CD8-positive, alpha-beta memory T cell (primary cell): ENCODE data around the gene PSMA8. TPM values are rescaled to one million over a fixed set of nuclear protein-coding genes. Genes with fewer than 3 reads are reported as not detected.

Experiments used
- CTCF ChIA-PET: fragments of 350-600 bp; sonication (Branson Sonifier 250); formaldehyde crosslinking; loops from one replicate; lab custom pipeline; 2021; ENCODE audit warnings: antibody characterized with exemption; lab: Charles Lee
- POLR2A ChIA-PET: fragments of 350-600 bp; sonication (Branson Sonifier 250); formaldehyde crosslinking; loops from one replicate; lab custom pipeline; 2021; ENCODE audit warnings: antibody characterized with exemption; lab: Charles Lee
- DNase-seq, 5 donors: peaks; one replicate each; pipeline versions ENCODE4 v3.0.0 to v3.0.0-alpha.2; 2020 to 2022; ENCODE audit warnings: mixed read lengths in 1 of 5
- H3K27ac ChIP-seq: one replicate; pipeline ENCODE4 v1.7.0; 2013; ENCODE audit warnings: low read depth, mild to moderate bottlenecking, low read length, moderate library complexity
- H3K27me3 ChIP-seq: 2 replicates; pipeline ENCODE4 v1.7.0; 2013; ENCODE audit warnings: low read length, mild to moderate bottlenecking; ENCODE audit not compliant: insufficient read depth, poor library complexity, severe bottlenecking
- H3K36me3 ChIP-seq: 2 replicates; pipeline ENCODE4 v1.7.0; 2013; ENCODE audit warnings: mild to moderate bottlenecking, low read length, moderate library complexity; ENCODE audit not compliant: insufficient read depth
- H3K4me1 ChIP-seq: 2 replicates; pipeline ENCODE4 v1.7.0; 2013; ENCODE audit warnings: mild to moderate bottlenecking, low read length, moderate library complexity; ENCODE audit not compliant: insufficient read depth
- H3K4me3 ChIP-seq: 2 replicates; pipeline ENCODE4 v1.7.0; 2013; ENCODE audit warnings: mild to moderate bottlenecking, low read length
- H3K9me3 ChIP-seq: 2 replicates; pipeline ENCODE4 v1.7.0; 2013; ENCODE audit warnings: mild to moderate bottlenecking, low read length
- H3K27ac Mint-ChIP-seq, 8 donors: one replicate each; pipeline ENCODE4 v1.8.0; 2020 to 2021; ENCODE audit warnings: mixed read lengths in 8 of 8, mild to moderate bottlenecking in 6 of 8, inconsistent platforms in 3 of 8, moderate library complexity in 3 of 8
- H3K27me3 Mint-ChIP-seq, 2 donors: one replicate each; pipeline ENCODE4 v1.8.0; 2020 to 2021; ENCODE audit warnings: mixed read lengths in 2 of 2, mild to moderate bottlenecking in 1 of 2, moderate library complexity in 1 of 2
- H3K36me3 Mint-ChIP-seq, 3 donors: one replicate each; pipeline ENCODE4 v1.8.0; 2020 to 2021; ENCODE audit warnings: mixed read lengths in 3 of 3, inconsistent platforms in 1 of 3, mild to moderate bottlenecking in 1 of 3
- H3K4me1 Mint-ChIP-seq, 3 donors: one replicate each; pipeline ENCODE4 v1.8.0; 2020 to 2021; ENCODE audit warnings: mixed read lengths in 3 of 3, inconsistent platforms in 1 of 3, mild to moderate bottlenecking in 1 of 3
- H3K4me3 Mint-ChIP-seq, 7 donors: one replicate each; pipeline ENCODE4 v1.8.0; 2020 to 2021; ENCODE audit warnings: mixed read lengths in 7 of 7, mild to moderate bottlenecking in 6 of 7, moderate library complexity in 4 of 7, inconsistent platforms in 2 of 7
- H3K9me3 Mint-ChIP-seq, 5 donors: one replicate each; pipeline ENCODE4 v1.8.0; 2020 to 2022; ENCODE audit warnings: mixed read lengths in 5 of 5, mild to moderate bottlenecking in 3 of 5, moderate library complexity in 2 of 5, inconsistent platforms in 1 of 5
- polyA plus RNA-seq: library from polyadenylated mRNA; unstranded; fragments of 300-500 nt; fragmentation: Illumina TruSeq; gene quantifications from one replicate; pipeline ENCODE4 v1.2.3, GENCODE V29; 2021
- total RNA-seq, 2 experiments: library from RNA; stranded (reverse); gene quantifications; one replicate each; pipeline ENCODE4 v1.2.3, GENCODE V29; 2021

The PSMA8 gene
- 1 to 10 TPM; 1.4 to 1.7 TPM for total RNA-seq
- polyA plus RNA-seq = 2.1 TPM

GRCh38 chr18:26133652-26134051 lies at the start of gene PSMA8:
Gene PSMA8, plus strand, starts transcription at chr18:26133869. Its CDS starts 97 bp downstream, at chr18:26133966.
- POLR2A ChIA-PET = interaction anchor here (0.6 to 1.0 kb wide), 2 partner anchors 93 to 241 kb away, joined by 3 read pairs; no protein-coding TSS in a partner anchor
- Histone ChIP-seq H3K27me3 (no peaks in the 10 kb centered on the region), H3K36me3 (no peaks in the 10 kb centered on the region), H3K27ac (peak within 1 kb of the TSS; percentile 30), H3K4me1 (no peaks in the 10 kb centered on the region), H3K4me3 (peak within 1 kb of the TSS; percentile 15), H3K9me3 (no peaks in the 10 kb centered on the region)
- H3K36me3 Mint-ChIP-seq = no peaks in the 10 kb centered on the region
- H3K27ac Mint-ChIP-seq = peak within 1 kb of the TSS; percentile 22 to 96 (median 90)
- H3K4me1 Mint-ChIP-seq = peaks cover 0 to 5% (median 2%) of the 10 kb centered on the region in 3 donors
- H3K9me3 Mint-ChIP-seq = no peaks in the 10 kb centered on the region
- H3K27me3 Mint-ChIP-seq = no peaks in the 10 kb centered on the region
- peak within 1 kb of the TSS; percentile 68 to 85 (median 84) for H3K4me3 Mint-ChIP-seq
- CTCF ChIA-PET = no interaction called here
- DNase-seq = peak; percentile 32 to 79 (median 60)

- CTCF ChIA-PET = no interaction called here
- Mint-ChIP-seq H3K9me3 (no peaks in the 10 kb centered on the region), H3K27me3 (no peaks in the 10 kb centered on the region), H3K4me3 (no peak overlapping the region), H3K36me3 (peaks cover 0 to 66% (median 14%) of the 10 kb centered on the region in 3 donors), H3K4me1 (peaks cover 56 to 77% (median 77%) of the 10 kb centered on the region in 3 donors), H3K27ac (no peak overlapping the region)
- Histone ChIP-seq H3K36me3 (peaks cover 4% of the 10 kb centered on the region), H3K4me3 (no peak overlapping the region), H3K27ac (no peak overlapping the region), H3K27me3 (no peaks in the 10 kb centered on the region), H3K4me1 (peaks cover 19% of the 10 kb centered on the region), H3K9me3 (no peaks in the 10 kb centered on the region)
- POLR2A ChIA-PET = no interaction called here
- no peak for DNase-seq
Observed at GRCh38 chr18:26085056-26085455, 48.6 kb upstream of the PSMA8 start.

DNA sequence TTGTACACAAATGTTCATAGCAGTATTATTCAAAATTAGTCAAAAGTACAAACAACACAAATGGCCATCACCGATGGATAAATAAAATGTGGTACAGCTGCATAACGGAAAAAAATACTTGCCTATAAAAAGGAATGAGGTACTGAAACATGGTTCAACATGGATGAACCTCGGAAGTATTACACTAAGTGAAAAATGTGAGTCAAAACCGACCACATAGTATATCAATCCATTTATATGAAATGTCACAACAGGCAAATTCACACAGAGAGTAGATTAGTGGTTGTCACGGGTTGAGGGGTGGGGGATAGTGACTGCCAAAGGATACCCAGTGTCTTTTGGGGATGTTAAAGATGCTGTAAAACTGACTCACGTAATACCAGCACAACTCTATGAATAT lies 46.7 kb upstream of the PSMA8 start:
- peak overlapping the region in 2 of 8 donors; percentile 16 to 96 for H3K27ac Mint-ChIP-seq
- CTCF ChIA-PET = no interaction called here
- POLR2A ChIA-PET = no interaction called here
- Histone ChIP-seq H3K4me3 (no peak overlapping the region), H3K27me3 (no peaks in the 10 kb centered on the region), H3K27ac (no peak overlapping the region), H3K36me3 (peaks cover 4% of the 10 kb centered on the region), H3K9me3 (no peaks in the 10 kb centered on the region), H3K4me1 (peaks cover 23% of the 10 kb centered on the region)
- peak overlapping the region in 1 of 7 donors; percentile 35 for H3K4me3 Mint-ChIP-seq
- peaks cover 55 to 76% (median 75%) of the 10 kb centered on the region in 3 donors for H3K4me1 Mint-ChIP-seq
- H3K9me3 Mint-ChIP-seq = no peaks in the 10 kb centered on the region
- peaks cover 0 to 61% (median 14%) of the 10 kb centered on the region in 3 donors for H3K36me3 Mint-ChIP-seq
- DNase-seq = no peak
- no peaks in the 10 kb centered on the region for H3K27me3 Mint-ChIP-seq

DNA sequence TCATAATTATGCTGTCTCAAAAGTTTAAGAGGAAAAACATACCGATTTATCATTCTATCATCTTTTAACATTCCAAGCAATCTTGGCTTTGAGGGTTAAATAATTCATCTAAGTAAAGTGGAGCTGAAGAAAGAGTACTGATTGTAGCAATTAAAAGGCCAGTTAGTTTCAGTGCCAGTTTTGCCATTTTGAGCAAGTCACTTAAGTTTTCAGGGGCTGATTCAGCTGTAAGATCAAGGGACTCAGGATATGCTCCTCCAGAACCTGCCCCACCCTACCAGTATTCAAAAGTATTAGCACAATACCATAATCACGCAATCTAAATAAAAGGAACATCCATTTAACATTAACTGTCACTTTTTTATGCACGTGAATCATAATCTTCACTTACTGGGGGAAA lies 45.2 kb upstream of the PSMA8 start:
- peaks cover 51 to 69% (median 67%) of the 10 kb centered on the region in 3 donors for H3K4me1 Mint-ChIP-seq
- Histone ChIP-seq H3K27ac (peak overlapping the region; percentile 94), H3K36me3 (peaks cover 4% of the 10 kb centered on the region), H3K4me3 (peak overlapping the region; percentile 75), H3K9me3 (no peaks in the 10 kb centered on the region), H3K27me3 (no peaks in the 10 kb centered on the region), H3K4me1 (peaks cover 23% of the 10 kb centered on the region)
- ChIA-PET CTCF (no interaction called here), POLR2A (no interaction called here)
- peak overlapping the region; percentile 90 to 99 (median 96) for H3K4me3 Mint-ChIP-seq
- H3K27ac Mint-ChIP-seq = peak overlapping the region in 7 of 8 donors; percentile 40 to 100 (median 96)
- H3K36me3 Mint-ChIP-seq = peaks cover 0 to 48% (median 9%) of the 10 kb centered on the region in 3 donors
- no peak for DNase-seq
- no peaks in the 10 kb centered on the region for H3K9me3 Mint-ChIP-seq
- no peaks in the 10 kb centered on the region for H3K27me3 Mint-ChIP-seq

DNA sequence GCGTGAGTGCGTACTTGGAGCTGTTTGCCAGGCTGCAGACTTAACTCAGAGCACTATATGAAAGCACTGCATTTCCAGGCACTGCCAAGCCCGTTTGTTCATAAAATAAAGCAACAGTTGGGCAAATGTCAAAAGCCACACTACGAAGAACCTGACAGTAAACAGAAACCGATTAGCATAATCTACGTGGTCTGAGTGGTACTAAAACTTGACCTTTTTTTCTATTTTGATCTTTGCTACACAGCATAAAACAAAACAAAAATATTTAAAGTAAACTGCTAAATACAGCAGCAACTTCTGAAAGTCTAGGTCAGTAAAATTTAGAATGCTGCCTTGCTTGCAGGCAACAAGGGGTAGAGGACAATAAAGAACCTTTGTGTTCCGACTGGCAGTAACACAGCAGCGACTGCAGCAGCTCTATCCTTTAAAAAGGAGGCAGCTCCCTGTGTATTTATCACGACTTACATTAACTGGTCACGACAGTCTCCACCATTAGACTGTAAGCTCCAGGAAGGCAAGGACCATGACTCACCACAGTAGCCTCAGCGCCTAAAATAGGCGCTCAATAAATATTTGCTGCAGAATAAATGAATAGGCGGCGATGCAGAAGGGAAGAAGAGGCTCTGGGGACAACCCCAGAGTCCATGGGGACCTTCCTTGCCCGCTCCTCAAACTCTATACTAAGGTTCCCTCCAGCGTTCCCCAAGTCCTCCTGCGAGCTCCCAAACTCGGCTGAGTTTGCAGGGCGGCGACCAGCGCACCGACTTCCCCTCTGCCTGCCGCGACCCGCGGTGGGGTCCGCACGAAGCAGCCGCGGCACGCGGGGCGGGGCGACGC lies 44.2 kb upstream of the PSMA8 start:
- Mint-ChIP-seq H3K4me3 (peak overlapping the region; percentile 90 to 99 (median 96)), H3K36me3 (peaks cover 0 to 38% (median 3%) of the 10 kb centered on the region in 3 donors), H3K9me3 (no peaks in the 10 kb centered on the region), H3K4me1 (peaks cover 44 to 59% (median 57%) of the 10 kb centered on the region in 3 donors), H3K27me3 (no peaks in the 10 kb centered on the region), H3K27ac (peak overlapping the region; percentile 92 to 100 (median 96))
- Histone ChIP-seq H3K27me3 (no peaks in the 10 kb centered on the region), H3K36me3 (peaks cover 4% of the 10 kb centered on the region), H3K9me3 (no peaks in the 10 kb centered on the region), H3K4me3 (peak overlapping the region; percentile 75), H3K4me1 (peaks cover 23% of the 10 kb centered on the region), H3K27ac (peak overlapping the region; percentile 94)
- POLR2A ChIA-PET = interaction anchor here (0.9 kb wide), 1 partner anchor 34 kb away, joined by 5 read pairs; no protein-coding TSS in a partner anchor
- peak in 2 of 5 donors; percentile 5 to 6 for DNase-seq
- CTCF ChIA-PET = no interaction called here

DNA sequence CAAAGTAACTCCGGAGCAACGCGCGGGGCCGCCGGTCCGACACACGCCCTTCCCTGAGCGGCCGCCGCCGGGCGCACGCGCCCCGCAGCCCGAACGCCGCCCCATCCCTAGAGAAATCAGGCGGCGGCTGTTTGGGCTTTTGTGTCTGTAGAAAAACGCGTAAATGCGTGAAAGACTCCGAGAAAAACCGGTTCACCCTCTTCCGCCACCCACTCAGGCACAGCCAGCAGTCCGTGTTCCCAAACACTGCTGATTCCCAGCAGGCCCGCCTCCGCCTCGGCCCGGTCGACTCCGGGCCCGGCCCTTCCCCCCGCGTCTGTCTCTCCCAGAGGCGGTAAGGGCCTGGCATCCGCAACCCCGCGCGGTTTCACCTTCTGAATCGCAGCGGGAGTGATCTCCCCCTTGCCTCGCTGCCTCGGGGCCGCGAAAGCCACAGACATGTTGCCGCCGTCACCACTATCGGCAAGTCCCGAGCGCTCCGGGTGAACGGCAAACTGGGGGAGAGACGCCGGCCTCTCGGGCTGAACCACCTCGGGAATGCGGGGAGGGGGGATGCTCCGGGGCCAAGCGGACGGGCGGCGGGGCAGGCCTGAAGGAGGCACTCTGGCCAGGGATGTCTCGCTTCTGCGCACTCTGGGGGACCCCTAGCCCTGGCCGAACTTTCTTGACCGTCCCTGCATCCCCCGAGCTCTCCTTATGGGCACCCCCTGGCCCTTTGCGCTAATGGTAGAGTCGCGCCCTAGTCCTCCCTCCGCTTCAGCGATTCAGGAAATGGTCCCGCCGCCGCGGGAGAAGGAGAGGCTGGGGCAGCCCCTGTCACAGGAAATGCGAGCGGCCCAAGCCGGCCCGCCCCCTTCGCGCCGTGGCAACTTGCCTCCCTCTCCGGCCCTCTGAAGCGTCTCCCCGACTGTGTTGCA lies 43.3 kb upstream of the PSMA8 start, which contains the start of gene SS18:
Gene SS18 (minus strand): TSS at position 484 of the 917 bp plus-strand sequence. CDS start 44 bp downstream, at position 440.
- CTCF ChIA-PET = interaction anchor here (1.2 kb wide), 1 partner anchor 32 kb away, joined by 3 read pairs; no protein-coding TSS in a partner anchor
- peaks cover 4% of the 10 kb centered on the region for H3K36me3 ChIP-seq
- H3K9me3 ChIP-seq = no peaks in the 10 kb centered on the region
- peaks cover 23% of the 10 kb centered on the region for H3K4me1 ChIP-seq
- Mint-ChIP-seq H3K4me1 (peaks cover 38 to 50% (median 49%) of the 10 kb centered on the region in 3 donors), H3K9me3 (no peaks in the 10 kb centered on the region), H3K4me3 (peak within 1 kb of the TSS; percentile 90 to 99 (median 96)), H3K36me3 (peaks cover 0 to 29% (median 1%) of the 10 kb centered on the region in 3 donors), H3K27ac (peak within 1 kb of the TSS; percentile 93 to 100 (median 98)), H3K27me3 (no peaks in the 10 kb centered on the region)
- peak within 1 kb of the TSS; percentile 94 for H3K27ac ChIP-seq
- POLR2A ChIA-PET = interaction anchor here (0.9 to 1.6 kb wide), 2 partner anchors 35 to 136 kb away, joined by 5 to 7 read pairs; partner anchors contain the start of gene TAF4B
- peak; percentile 87 to 92 (median 90) for DNase-seq
- H3K27me3 ChIP-seq = no peaks in the 10 kb centered on the region
- peak within 1 kb of the TSS; percentile 75 for H3K4me3 ChIP-seq

GRCh38 chr18:26091047-26091630 lies 42.5 kb upstream of the PSMA8 start:
- POLR2A ChIA-PET = interaction anchor here (1.6 kb wide), 1 partner anchor 135 kb away, joined by 7 read pairs; the partner anchor contains the start of gene TAF4B

More at GRCh38 chr18:26091047-26091630, 42.5 kb upstream of the PSMA8 start:
- peak overlapping the region; percentile 93 to 100 (median 98) for H3K27ac Mint-ChIP-seq
- peaks cover 0 to 24% (median 0%) of the 10 kb centered on the region in 3 donors for H3K36me3 Mint-ChIP-seq
- Histone ChIP-seq H3K27ac (peak overlapping the region; percentile 94), H3K4me1 (peaks cover 23% of the 10 kb centered on the region), H3K36me3 (peaks cover 4% of the 10 kb centered on the region), H3K4me3 (peak overlapping the region; percentile 75), H3K9me3 (no peaks in the 10 kb centered on the region), H3K27me3 (no peaks in the 10 kb centered on the region)
- H3K4me3 Mint-ChIP-seq = peak overlapping the region; percentile 90 to 99 (median 96)
- CTCF ChIA-PET = interaction anchor here (1.2 kb wide), 1 partner anchor 32 kb away, joined by 3 read pairs; no protein-coding TSS in a partner anchor
- DNase-seq = no peak
- no peaks in the 10 kb centered on the region for H3K27me3 Mint-ChIP-seq
- H3K9me3 Mint-ChIP-seq = no peaks in the 10 kb centered on the region
- peaks cover 35 to 43% (median 42%) of the 10 kb centered on the region in 3 donors for H3K4me1 Mint-ChIP-seq
